KOPT-K1 (cell line): Measurements from ENCODE around the gene MSI2.

Experiments used
- H3K27ac ChIP-seq: fragments of 200-600 bp; sonication (generic); 2 replicates; pipeline ENCODE4 v1.5.1; 2016; ENCODE audit warnings: antibody characterized with exemption, mild to moderate bottlenecking, low read depth, low read length; ENCODE audit not compliant: poor library complexity, severe bottlenecking
- H3K36me3 ChIP-seq: fragments of 200-600 bp; sonication (generic); 2 replicates; pipeline ENCODE4 v1.5.1; 2017; ENCODE audit warnings: antibody characterized with exemption, mild to moderate bottlenecking, low read length, moderate library complexity; ENCODE audit not compliant: insufficient read depth
- H3K9me3 ChIP-seq: fragments of 200-600 bp; sonication (generic); 2 replicates; pipeline ENCODE4 v1.5.1; 2017; ENCODE audit warnings: antibody characterized with exemption, low read length, mild to moderate bottlenecking; ENCODE audit not compliant: insufficient read depth, poor library complexity, severe bottlenecking

MSI2 gene

DNA sequence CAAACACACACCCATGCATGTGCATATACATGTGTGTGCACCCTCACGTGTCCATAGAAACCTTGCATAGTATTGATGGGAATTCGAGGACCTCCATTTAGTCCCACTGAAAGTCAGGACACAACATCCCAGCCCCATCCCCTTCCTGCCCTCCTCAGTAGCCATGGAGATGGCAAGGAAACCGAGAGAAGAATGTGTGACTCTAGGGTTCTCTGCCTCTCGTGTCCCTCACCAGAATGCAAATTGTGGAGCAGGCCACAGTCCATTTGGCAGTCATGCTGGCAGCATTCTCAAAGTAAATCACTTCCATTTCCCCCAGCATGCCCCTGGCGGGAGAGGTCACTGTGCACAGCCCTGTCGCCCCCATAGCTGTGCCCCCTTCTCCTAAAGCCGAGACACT lies 141.1 kb downstream of the MSI2 start:
- peaks cover 70% of the 10 kb centered on the region for H3K36me3 ChIP-seq
- H3K9me3 ChIP-seq = peaks cover 17% of the 10 kb centered on the region
- H3K27ac ChIP-seq = no peak overlapping the region

DNA sequence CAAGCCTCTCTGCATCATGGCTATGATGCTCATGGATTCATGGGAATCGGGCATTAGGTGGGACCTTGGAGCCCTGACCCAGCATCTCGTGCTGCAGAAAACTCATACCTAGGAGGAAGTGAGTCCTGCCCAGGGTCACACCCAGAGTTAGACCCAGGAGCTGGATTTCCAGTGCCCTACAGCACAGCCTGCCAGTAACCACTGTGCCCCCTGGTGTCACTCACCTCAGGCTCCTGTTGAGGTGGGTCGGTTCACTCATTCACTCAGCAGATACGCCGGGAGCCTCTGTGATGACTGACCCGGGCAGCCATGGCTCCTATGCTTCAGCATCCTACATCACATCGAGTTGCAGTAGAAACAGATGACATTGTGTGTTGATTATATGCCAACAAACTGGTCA lies 143.4 kb downstream of the MSI2 start:
- H3K36me3 ChIP-seq = peaks cover 71% of the 10 kb centered on the region
- peak overlapping the region; percentile 97 for H3K27ac ChIP-seq
- H3K9me3 ChIP-seq = no peaks in the 10 kb centered on the region

DNA sequence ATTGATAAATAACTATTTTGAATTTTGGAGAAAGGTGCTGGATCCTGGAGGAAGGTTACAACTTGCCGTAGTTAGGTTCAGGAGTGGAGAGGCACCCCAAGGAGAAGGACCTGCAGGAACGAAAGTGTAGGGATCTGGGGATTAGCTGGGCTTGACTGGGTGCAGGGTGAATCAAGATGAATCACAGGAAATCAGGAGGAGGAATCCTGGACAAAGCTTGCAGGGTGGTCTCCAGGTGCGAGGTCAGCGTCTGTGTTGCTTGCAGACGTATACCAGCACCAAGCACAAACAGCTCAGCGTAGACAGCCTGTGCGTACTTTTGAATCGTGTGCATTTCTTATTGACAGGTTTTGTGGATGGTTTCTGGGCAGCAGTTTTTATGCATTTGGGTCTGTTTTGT lies 144.3 kb downstream of the MSI2 start:
- Histone ChIP-seq H3K36me3 (peaks cover 71% of the 10 kb centered on the region), H3K27ac (peak overlapping the region; percentile 97)

DNA sequence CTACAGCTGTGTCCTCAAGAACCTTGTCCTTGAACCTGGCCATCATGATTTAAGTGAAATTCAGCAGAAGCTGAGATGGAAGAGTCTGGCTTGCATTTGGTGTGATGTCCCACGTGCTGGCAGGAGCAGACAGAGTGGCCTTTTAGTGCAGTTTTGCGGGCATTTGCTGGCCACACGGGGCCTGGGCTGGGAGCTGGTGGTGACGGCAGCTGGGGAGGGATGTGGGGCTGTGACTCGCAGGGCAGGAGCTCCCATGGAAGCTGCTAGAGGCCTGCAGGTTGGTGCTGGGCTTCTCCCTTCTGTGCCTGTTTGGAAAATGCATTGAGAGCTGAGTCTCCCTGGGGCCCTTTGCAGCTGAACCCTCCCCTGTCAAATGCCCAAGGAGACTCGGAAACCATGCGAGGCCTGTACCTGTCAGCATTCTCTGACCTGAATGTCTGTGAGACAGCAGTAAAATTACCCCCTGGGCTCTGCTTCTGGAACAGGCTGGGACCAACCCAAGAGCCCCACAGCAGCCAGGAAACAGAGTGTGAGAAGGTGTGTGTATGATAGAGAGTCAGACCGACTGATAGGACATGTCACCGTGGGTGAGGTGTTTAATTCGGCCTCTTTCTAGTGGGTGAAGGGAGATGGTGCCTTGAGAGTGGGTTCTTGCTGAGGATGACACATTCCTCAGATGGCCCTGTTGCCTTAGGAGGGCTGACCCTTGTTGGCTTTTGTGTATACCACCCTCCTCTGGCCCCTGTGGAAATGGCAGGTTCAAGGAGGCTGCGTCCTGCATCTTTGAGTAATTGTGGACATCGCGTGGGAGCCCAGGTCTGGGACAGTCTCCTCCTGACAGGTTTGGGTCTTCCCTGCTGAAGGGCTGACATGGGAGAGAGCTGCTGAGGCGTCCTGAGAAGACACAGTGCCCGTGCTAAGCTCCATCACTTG lies 145.5 kb downstream of the MSI2 start:
- Histone ChIP-seq H3K36me3 (peaks cover 71% of the 10 kb centered on the region), H3K27ac (peak overlapping the region; percentile 97), H3K9me3 (no peaks in the 10 kb centered on the region)

More for the DNA sequence above, 144.3 kb downstream of the MSI2 start:
- H3K9me3 ChIP-seq = no peaks in the 10 kb centered on the region

DNA sequence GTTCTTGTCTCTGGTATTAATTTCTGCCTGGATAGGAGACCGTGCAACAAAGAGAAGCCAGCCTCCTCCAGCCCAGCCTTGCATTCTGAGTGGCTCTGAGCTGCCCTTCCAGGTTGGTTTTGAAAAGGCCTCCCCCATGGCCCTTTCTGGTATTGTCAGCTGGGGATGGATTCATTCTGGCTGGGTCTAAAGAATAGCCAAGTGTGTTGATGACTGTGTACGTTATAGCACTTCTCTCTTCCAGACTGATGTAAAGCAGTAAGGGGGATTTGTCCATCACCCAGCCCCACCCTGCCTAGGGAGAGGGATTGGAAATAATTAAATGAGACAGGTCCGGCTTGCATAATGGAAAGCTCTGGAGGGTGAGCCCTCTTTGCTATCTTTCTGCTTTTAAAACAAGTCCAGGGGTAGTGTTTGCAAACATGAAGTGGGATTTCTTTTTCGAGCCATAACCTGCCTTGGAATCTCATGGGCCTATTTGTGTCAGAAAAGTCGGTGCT lies 146.4 kb downstream of the MSI2 start:
- Histone ChIP-seq H3K9me3 (no peaks in the 10 kb centered on the region), H3K36me3 (peaks cover 63% of the 10 kb centered on the region), H3K27ac (peak overlapping the region; percentile 97)

DNA sequence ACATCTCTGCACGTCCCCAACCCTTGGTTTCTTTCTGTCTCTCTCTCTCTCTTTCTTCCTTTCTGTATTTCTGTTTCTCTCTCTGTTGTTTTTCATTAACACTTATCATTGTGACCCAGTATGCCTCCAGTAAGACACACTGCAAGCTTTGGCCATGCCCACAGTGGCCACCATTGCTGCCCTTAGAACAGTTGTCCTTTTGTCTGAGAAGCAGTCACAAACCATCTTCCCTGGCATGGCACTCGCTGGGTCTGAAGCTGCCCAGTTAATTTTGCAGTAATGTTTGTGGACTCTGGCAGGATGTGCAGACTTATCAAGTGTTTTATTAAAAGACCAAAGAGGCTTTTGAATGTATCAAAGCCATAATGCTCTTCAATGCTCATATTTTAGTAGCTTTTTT lies 146.9 kb downstream of the MSI2 start:
- H3K9me3 ChIP-seq = no peaks in the 10 kb centered on the region
- peaks cover 62% of the 10 kb centered on the region for H3K36me3 ChIP-seq
- peak overlapping the region; percentile 97 for H3K27ac ChIP-seq

DNA sequence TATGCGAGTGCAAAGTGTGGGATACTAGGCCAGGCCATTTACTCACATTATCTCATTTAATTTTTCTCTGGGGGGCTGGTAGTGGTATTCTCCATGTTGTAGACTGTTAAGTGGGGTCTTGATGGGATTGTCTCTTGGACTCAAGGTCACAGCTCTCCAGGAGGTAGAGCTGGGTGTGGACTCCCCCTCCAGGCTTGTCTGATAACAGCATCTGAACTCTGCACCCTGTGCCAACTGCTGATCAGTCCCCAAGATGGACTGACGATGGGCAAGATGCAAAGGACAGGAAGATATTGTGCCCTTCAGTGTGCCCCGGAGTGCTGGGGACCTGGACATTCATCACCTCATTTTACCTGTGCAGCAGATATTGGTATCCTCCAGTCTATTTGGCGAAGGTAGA lies 147.8 kb downstream of the MSI2 start:
- peak overlapping the region; percentile 97 for H3K27ac ChIP-seq
- H3K36me3 ChIP-seq = peaks cover 62% of the 10 kb centered on the region
- no peaks in the 10 kb centered on the region for H3K9me3 ChIP-seq

DNA sequence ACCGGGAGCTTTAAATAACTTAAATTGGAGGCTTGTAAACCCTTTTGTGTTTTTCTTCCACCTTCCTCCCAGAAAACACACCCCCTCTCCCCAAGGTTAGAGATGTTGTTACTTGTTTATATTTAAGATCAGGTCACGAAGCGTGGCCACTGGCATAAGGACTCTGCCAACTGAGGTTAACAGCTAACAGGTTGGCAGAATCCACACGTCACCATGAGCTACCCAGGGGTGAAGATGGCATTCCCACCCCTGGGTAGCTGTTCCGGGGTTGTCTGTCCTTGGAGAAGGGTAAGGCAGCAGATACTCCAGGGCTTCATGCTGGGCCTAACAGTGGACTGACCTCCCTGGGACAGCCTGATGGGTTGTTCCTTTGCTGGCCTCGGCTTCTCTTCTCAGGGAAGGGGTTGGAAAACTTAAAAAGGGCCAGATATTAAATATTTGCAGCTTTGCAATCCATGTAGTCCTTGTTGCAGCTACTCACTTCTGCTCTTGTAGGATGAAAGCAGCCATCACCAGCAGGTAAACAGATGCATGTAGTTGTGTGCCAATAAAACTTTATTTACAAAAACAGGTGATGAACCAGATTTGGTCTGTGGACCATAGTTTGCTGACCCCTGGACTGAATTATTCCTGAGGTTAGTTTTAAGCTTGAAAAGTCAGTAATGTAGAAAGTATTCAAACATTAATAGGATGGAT lies 148.6 kb downstream of the MSI2 start:
- Histone ChIP-seq H3K9me3 (no peaks in the 10 kb centered on the region), H3K36me3 (peaks cover 63% of the 10 kb centered on the region), H3K27ac (peak overlapping the region; percentile 97)

DNA sequence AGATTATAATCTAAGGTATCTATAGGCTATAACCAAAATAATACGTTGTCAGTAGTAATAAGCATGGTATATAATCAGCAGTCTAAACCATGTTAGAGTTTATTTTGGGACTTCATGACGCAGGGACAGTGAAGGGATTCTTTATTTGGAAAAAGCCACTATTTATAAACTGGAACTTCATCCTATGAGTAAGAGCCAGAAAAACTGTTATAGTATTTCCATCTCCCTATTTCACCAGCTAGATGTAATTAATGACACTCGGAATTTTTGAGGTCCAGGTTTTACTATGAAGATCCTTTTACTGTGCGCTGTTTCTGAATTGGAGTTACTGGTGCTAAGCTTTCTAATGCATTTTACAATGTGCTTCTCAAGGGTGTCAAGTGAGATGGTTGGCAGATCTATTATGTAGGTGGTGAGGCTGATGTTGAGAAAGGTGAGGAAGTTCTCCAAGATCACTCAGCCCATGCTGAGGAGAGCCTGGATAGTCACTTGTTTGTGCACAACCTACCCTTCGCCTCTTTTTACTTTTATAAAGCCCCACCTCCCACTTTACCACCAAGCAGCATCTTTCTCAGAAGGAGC lies 149.3 kb downstream of the MSI2 start:
- Histone ChIP-seq H3K36me3 (peaks cover 66% of the 10 kb centered on the region), H3K27ac (peak overlapping the region; percentile 97), H3K9me3 (no peaks in the 10 kb centered on the region)

DNA sequence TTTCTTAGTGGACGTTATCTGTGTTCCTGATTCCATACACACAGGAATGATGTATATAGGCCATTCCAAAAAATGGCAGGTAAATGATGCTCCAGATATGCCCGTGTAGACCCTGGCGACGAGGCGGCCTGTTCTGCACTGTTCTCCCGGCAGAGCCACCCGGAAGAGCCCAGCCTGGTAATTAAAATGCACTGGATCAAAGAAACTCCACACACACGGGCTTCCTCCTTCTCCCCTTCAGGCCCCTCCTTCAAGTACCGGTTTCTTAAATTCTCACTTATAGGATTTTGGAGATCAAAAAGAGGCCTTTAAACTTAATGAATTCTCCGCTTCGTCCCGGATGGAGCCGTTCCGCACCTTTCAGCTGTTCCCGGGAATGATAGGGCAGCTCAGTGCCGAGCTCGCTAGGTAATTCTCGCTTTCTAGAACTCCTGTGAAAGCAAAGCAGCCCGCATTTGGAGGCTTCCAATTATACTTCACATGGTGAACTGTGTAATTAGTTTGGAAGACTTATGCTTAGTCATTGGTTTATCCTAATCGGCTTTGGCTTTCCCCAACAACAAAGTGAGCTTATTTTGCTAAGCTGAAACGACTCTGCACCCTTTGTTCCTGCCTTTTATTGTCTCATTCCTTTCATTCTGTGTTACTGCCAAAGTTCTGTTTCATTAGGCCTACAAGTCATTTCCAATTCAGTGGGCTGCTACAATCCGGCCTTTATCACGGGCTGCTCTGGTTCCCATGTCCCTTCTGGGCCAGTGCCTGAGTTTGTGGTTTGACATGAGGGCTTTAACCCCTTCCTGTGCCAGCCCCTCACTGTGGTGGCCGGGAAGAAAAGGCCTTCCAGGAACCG lies 150.0 kb downstream of the MSI2 start:
- Histone ChIP-seq H3K36me3 (peaks cover 59% of the 10 kb centered on the region), H3K27ac (peak overlapping the region; percentile 97), H3K9me3 (no peaks in the 10 kb centered on the region)

DNA sequence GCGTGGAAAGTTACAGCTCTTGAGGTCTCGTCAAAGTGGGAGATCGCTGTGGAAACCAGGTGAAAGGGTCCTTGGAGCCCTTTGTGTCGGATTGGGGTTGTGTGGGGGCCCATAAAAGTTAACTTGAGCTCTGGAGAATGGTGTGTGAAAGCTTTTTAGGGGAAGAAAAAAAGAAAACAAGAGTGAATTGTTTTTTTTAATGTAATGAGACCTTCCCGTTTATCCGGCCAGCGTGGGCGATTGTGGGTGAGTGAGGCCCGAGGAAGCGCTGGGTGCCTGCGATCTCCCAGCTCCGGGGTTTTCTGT lies 150.6 kb downstream of the MSI2 start:
- Histone ChIP-seq H3K9me3 (no peaks in the 10 kb centered on the region), H3K36me3 (peaks cover 53% of the 10 kb centered on the region), H3K27ac (peak overlapping the region; percentile 97)

DNA sequence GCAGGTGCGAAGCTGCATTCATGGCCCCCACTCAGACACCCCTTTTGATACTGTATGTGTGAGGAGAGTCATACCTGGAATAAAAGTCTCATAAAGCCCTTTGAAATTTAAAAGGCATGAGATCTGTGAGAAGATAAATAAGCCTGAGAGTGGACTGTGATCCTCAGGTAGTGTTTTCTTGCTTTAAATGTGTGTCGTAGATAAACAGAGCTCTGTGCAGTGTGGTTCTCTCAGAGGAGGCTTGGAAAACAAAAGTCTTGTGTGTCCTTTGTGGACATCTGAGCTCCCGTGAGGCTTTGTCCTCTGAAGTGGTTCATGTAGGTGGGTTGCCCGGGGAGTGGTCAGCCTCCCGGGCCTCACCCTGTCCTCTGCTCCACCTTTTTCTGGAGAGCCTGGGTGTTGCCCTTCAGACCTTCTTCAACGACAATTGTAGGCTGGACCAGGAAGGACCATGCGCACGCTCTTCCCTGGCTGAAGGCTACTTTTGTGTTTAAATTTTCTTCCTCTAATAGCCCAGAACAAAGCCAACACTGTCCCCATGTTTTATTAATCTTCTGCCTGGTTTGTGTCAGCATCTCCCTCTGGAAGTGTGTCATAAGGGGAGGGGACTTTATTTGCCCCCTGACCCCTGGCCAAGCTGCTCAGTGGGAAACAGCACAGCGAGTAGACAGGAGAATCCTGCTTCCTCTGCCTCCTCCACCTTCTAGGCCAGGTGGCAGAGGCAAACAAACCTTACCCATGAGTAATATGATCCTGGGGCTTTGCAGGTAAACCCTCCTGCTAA lies 151.2 kb downstream of the MSI2 start:
- H3K27ac ChIP-seq = peak overlapping the region; percentile 97
- H3K9me3 ChIP-seq = no peaks in the 10 kb centered on the region
- H3K36me3 ChIP-seq = peaks cover 48% of the 10 kb centered on the region

DNA sequence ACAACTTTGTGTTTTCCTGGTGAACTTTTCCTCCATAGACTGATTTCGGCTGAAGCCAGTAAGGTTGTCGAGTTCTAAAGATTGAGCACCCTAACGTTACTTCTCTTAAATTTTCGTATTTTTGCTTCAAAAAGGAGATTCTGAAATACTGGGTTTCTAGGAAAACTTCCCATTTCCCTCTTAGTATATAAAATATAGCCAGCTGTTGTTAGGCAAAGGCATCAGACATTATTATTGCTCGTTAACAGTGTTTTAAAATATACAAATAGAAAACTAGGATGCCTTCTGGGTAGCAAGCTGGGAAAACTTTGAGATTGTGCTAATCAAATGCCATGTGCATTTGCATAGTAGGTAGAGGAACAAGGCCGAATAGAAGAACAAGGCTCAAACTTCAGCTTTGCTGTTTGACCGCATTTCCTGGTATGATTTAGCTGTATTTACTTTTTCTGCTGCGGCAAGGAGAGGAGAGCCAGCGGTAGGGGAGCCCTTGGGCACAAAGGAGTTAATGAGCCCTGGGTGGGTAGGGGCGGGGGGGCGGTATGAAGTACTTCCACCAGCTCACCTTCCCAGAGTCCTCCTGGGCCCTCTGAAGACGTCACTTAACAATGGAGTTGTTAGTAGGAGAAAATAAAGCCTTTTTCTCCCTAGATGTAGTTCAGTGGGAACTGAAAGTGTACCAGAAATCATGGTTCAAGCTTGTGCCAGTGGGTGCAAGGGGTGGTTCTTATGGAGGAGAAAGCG lies 151.9 kb downstream of the MSI2 start:
- Histone ChIP-seq H3K36me3 (peaks cover 40% of the 10 kb centered on the region), H3K27ac (peak overlapping the region; percentile 97), H3K9me3 (no peaks in the 10 kb centered on the region)
